Transverse colon (tissue), 4 donors: ENCODE measurements around the gene C16orf92. TPM values are rescaled to one million over a fixed set of nuclear protein-coding genes. Genes with fewer than 3 reads are reported as not detected.
A peak's percentile ranks its signal among the peaks of the same experiment; 100 is the strongest.

ENCODE experiments used
- DNase-seq: peaks from one replicate; pipeline ENCODE4 v3.0.0-alpha.2; 2019
- H3K27ac ChIP-seq, 4 donors: fragments of 200-600 bp; sonication (generic); 2 replicates each; pipeline ENCODE4 v1.5.1; 2016 to 2018; ENCODE audit warnings: inconsistent platforms in 4 of 4
- H3K27me3 ChIP-seq: fragments of 200-600 bp; sonication (generic); 2 replicates; pipeline ENCODE4 v1.5.1; 2017; ENCODE audit warnings: inconsistent platforms
- H3K36me3 ChIP-seq, 4 donors: fragments of 200-600 bp; sonication (generic); 2 replicates each; pipeline ENCODE4 v1.5.1; 2017 to 2019; ENCODE audit warnings: inconsistent platforms in 4 of 4
- H3K4me1 ChIP-seq, 4 donors: fragments of 200-600 bp; sonication (generic); 2 replicates each; pipeline ENCODE4 v1.5.1; 2017 to 2020; ENCODE audit warnings: inconsistent platforms in 4 of 4
- H3K4me3 ChIP-seq, 4 donors: fragments of 200-600 bp; sonication (generic); 1 replicate in 1 of 4; 2 replicates in 3 of 4; pipeline versions ENCODE4 v1.5.1 to v1.6.1; 2017 to 2019; ENCODE audit warnings: inconsistent platforms in 4 of 4
- H3K9me3 ChIP-seq, 2 donors: fragments of 200-600 bp; sonication (generic); 2 replicates each; pipeline ENCODE4 v1.5.1; 2017 to 2019; ENCODE audit warnings: inconsistent platforms in 2 of 2
- EP300 ChIP-seq: sonication (generic); formaldehyde crosslinking; IDR thresholded peaks from one replicate; pipeline ENCODE4 v1.6.1; 2017; ENCODE audit warnings: antibody characterized with exemption, low read depth
- POLR2A ChIP-seq: fragments of 450-650 bp; IDR thresholded peaks from one replicate; pipeline ENCODE4 v1.6.1; 2016; ENCODE audit warnings: antibody characterized with exemption, mild to moderate bottlenecking, moderate library complexity
- POLR2AphosphoS5 ChIP-seq, 3 donors: sonication (generic); formaldehyde crosslinking; IDR thresholded peaks; one replicate each; pipeline ENCODE4 v1.6.1; 2016; ENCODE audit warnings: antibody characterized with exemption in 3 of 3
- WGBS, 2 donors: methylation state at CpG; one replicate each; pipeline ENCODE4 v1.1.5; 2018; ENCODE audit warnings: low coverage in 1 of 2; 5-methylcytosine and 5-hydroxymethylcytosine counted together
- in situ Hi-C, 4 donors: fragments of 200-750 bp; cut with MboI; loops; one replicate each; pipeline versions ENCODE4 v1.15.0 to v1.15.1; 2017; ENCODE audit warnings: low sequenced_read_pairs in 3 of 4, low pct_ligation_motif_present in 1 of 4, low pct_unique_long_range_greater_than_20kb in 1 of 4
- intact Hi-C: fragments of 100-400 bp; cut with DNase I; formaldehyde crosslinking; loops from one replicate; pipeline ENCODE4 v1.15.1; 2023; ENCODE audit warnings: low total_unique reads
- total RNA-seq, 4 donors: library from RNA; depleted of rRNA; stranded (reverse); fragments of >200 nt; gene quantifications; one replicate each; pipeline ENCODE4 v1.1.0, GENCODE V29; 2016
- TF ChIP-seq, protein P1 (sequence below), 5 experiments: fragments of 200-600 bp in 3 of 5; fragments of 450-650 bp in 2 of 5; sonication (generic) in 3 of 5; IDR thresholded peaks; 1 replicate in 2 of 5; 2 replicates in 3 of 5; pipeline ENCODE4 v1.5.1; 2016 to 2017; ENCODE audit warnings: antibody characterized with exemption in 5 of 5, inconsistent platforms in 3 of 5, mild to moderate bottlenecking in 2 of 5, moderate library complexity in 1 of 5

The C16orf92 gene
- total RNA-seq, 4 donors from 2014 or later = not detected

DNA sequence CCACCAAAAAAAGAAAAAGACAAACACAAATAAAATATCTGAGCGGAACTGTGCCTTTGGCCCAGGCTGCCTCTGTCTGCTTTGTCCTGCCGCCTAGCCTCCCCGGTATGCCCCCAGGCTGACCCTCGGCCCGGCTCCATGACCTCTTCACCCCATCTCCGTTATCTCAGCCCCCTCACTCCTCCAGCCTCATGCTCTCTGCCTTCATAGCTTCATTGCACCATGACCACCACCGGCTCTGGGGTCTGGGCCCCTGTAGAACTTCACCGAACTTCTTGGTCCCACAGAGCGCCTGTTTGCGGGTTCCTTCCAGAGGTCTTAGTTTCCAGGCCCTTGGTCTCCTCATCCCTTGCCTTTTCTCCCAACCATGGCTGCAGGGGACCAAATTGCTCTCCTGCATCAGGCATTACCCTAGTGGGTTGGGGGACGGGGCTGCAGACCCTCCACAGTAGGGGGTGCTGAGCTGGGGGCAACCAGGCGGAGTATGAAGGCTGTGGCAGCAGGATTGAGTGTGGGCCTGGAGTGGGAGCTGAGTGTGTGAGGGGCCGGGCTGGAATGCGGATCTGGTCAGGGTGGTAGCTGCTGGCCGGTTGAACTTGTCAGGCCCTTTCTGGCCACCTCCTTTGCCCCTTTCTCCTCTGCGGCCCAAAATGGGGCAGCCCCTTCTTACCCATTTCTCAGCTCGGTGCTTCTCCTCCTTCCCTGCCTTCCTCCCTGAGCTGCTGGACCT is 34.5 kb upstream of the C16orf92 start:
- in situ Hi-C loops = no loop called here
- TF ChIP-seq EP300 (no peak), POLR2AphosphoS5 (IDR thresholded peaks at IDR 0.05) (no peak), POLR2A (no peak)
- TF ChIP-seq, protein P1, sequence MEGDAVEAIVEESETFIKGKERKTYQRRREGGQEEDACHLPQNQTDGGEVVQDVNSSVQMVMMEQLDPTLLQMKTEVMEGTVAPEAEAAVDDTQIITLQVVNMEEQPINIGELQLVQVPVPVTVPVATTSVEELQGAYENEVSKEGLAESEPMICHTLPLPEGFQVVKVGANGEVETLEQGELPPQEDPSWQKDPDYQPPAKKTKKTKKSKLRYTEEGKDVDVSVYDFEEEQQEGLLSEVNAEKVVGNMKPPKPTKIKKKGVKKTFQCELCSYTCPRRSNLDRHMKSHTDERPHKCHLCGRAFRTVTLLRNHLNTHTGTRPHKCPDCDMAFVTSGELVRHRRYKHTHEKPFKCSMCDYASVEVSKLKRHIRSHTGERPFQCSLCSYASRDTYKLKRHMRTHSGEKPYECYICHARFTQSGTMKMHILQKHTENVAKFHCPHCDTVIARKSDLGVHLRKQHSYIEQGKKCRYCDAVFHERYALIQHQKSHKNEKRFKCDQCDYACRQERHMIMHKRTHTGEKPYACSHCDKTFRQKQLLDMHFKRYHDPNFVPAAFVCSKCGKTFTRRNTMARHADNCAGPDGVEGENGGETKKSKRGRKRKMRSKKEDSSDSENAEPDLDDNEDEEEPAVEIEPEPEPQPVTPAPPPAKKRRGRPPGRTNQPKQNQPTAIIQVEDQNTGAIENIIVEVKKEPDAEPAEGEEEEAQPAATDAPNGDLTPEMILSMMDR (IDR thresholded peaks at IDR 0.05) = no peak
- H3K27me3 ChIP-seq = no peaks in the 10 kb centered on the region
- H3K9me3 ChIP-seq = no peaks in the 10 kb centered on the region
- peaks cover 0 to 20% (median 6%) of the 10 kb centered on the region in 4 donors for H3K4me1 ChIP-seq
- H3K36me3 ChIP-seq = peaks cover 0 to 47% (median 22%) of the 10 kb centered on the region in 4 donors
- intact Hi-C loops = no loop called here
- H3K27ac ChIP-seq = no peak overlapping the region
- 90% methylated on average over 17 of the region's 17 CpGs; no CpG with 5 or more reads in 1 of the 2 donors for whole genome bisulfite sequencing, 2 donors
- H3K4me3 ChIP-seq = no peak overlapping the region
- no peak for DNase-seq

DNA sequence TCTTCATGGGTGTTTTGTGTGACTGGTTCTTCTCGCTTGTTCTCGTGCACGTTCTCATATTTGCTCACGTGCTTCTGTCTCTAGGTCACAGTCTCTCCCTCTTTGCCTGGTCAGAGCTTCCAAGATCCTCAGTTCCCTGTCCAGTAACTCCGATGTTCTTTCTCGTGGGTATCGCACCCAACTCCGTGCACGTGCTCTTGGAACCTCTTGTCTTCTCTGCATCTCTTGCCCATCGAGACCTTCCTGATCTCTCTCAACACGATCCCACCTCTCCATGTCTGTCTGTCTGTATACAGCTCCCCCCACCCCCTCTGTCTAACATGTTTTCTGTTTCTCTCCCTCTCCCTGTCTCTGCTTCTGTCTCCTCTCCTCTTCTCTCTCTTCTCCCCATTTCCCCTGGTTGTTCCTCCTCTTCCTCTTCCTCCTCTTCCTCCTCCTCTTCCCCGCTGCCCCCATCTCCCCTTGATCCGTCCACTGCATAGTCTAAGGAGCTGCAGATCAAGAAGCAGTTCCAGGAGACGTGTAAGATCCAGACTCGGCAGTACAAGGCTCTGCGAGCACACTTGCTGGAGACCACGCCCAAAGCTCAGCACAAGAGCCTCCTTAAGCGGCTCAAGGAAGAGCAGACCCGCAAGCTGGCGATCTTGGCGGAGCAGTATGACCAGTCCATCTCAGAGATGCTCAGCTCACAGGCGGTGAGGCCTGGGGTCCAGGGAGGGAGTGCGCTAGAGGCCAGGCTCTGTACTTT is 33.7 kb upstream of the C16orf92 start:
- Histone ChIP-seq H3K27me3 (no peaks in the 10 kb centered on the region), H3K4me1 (peaks cover 0 to 26% (median 10%) of the 10 kb centered on the region in 4 donors), H3K4me3 (no peak overlapping the region), H3K9me3 (no peaks in the 10 kb centered on the region), H3K27ac (peak overlapping the region; percentile 59 to 74 (median 60)), H3K36me3 (peaks cover 0 to 40% (median 18%) of the 10 kb centered on the region in 4 donors)
- WGBS, 2 donors = 68 to 88% methylated on average over 13 to 23 of the region's 23 CpGs
- intact Hi-C loops (no loop called here), in situ Hi-C loops (no loop called here)
- TF ChIP-seq EP300 (no peak), POLR2A (no peak), POLR2AphosphoS5 (IDR thresholded peaks at IDR 0.05) (no peak)
- TF ChIP-seq, protein P1 (IDR thresholded peaks at IDR 0.05) = no peak
- DNase-seq = peak; percentile 39

DNA sequence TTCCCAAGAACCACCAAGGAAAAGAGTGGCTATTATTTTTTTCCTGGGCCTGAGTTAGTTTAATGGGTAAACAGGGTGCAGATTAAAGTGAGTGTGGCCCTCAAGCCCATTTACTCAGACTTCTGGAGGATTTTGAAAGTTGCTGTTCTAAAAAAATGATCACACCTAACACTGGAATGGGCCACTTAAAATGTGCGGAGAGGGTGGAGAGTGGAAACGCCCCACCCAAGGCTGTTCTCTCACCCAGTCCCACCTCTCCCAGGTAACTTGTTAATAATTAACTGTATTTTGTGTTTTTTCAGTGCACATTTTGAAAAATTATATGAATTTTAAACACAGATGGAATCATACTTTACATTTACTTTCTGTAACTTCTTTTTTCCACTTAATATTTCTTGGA is 33.0 kb upstream of the C16orf92 start:
- Histone ChIP-seq H3K4me1 (peaks cover 7 to 34% (median 17%) of the 10 kb centered on the region in 4 donors), H3K27ac (peak overlapping the region; percentile 59 to 74 (median 60)), H3K36me3 (peaks cover 0 to 32% (median 15%) of the 10 kb centered on the region in 4 donors), H3K9me3 (no peaks in the 10 kb centered on the region), H3K27me3 (no peaks in the 10 kb centered on the region), H3K4me3 (no peak overlapping the region)
- peak; percentile 44 for DNase-seq
- in situ Hi-C loops = no loop called here
- intact Hi-C loops = no loop called here
- TF ChIP-seq EP300 (no peak), POLR2AphosphoS5 (IDR thresholded peaks at IDR 0.05) (no peak), POLR2A (no peak)
- TF ChIP-seq, protein P1 (IDR thresholded peaks at IDR 0.05) = no peak
- 60 to 63% methylated on average over 1 to 2 of the region's 2 CpGs for WGBS, 2 donors

DNA sequence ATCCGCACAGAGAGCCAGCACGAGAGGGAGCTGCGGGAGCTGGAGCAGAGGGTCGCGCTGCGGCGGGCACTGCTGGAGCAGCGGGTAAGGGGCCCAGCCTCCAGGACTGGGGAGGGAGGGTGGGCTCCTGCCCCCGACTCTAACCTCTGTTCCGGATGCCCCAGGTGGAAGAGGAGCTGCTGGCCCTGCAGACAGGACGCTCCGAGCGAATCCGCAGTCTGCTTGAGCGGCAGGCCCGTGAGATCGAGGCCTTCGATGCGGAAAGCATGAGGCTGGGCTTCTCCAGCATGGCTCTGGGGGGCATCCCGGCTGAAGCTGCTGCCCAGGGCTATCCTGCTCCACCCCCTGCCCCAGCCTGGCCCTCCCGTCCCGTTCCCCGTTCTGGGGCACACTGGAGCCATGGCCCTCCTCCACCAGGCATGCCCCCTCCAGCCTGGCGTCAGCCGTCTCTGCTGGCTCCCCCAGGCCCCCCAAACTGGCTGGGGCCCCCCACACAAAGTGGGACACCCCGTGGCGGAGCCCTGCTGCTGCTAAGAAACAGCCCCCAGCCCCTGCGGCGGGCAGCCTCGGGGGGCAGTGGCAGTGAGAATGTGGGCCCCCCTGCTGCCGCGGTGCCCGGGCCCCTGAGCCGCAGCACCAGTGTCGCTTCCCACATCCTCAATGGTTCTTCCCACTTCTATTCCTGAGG is 32.0 kb upstream of the C16orf92 start:
- no peaks in the 10 kb centered on the region for H3K27me3 ChIP-seq
- peak overlapping the region in 1 of 4 donors; percentile 18 for H3K27ac ChIP-seq
- H3K4me3 ChIP-seq = no peak overlapping the region
- in situ Hi-C loops = no loop called here
- peaks cover 7 to 34% (median 19%) of the 10 kb centered on the region in 4 donors for H3K4me1 ChIP-seq
- 89% methylated on average over 32 of the region's 35 CpGs; no CpG with 5 or more reads in 1 of the 2 donors for WGBS, 2 donors
- no peak for TF ChIP-seq POLR2A
- no peak for TF ChIP-seq POLR2AphosphoS5 (IDR thresholded peaks at IDR 0.05)
- TF ChIP-seq EP300 = no peak
- TF ChIP-seq, protein P1 (IDR thresholded peaks at IDR 0.05) = no peak
- DNase-seq = no peak
- H3K36me3 ChIP-seq = peaks cover 0 to 22% (median 10%) of the 10 kb centered on the region in 4 donors
- H3K9me3 ChIP-seq = no peaks in the 10 kb centered on the region
- intact Hi-C loops = no loop called here
